OCI-M1 (cell line): ENCODE measurements around the gene AP3S2.
"Not testable (repeated sequence)": the region's sequence is repeated elsewhere in the genome, so short reads cannot be mapped to it uniquely, and the experiment has no call there.

Source experiments
- DNase-seq: peaks from one replicate; lab custom pipeline; 2025; lab: John Stamatoyannopoulos, UW

Gene AP3S2

GRCh38 chr15:89893696-89894447 lies at the start of gene AP3S2:
Gene AP3S2, minus strand, starts transcription at chr15:89893994. Its CDS starts 45 bp downstream, at chr15:89893949.
- peak; percentile 96 for DNase-seq

- DNase-seq = no peak
These were observed 46.1 kb upstream of the AP3S2 start for GRCh38 chr15:89939910-89940309.

GRCh38 chr15:89939377-89939776 lies 45.6 kb upstream of the AP3S2 start:
- not testable (repeated sequence) for DNase-seq

- peak; percentile 12 for DNase-seq
These were observed 43.9 kb upstream of the AP3S2 start for GRCh38 chr15:89937365-89938350.

- no peak for DNase-seq
These were observed 43.0 kb upstream of the AP3S2 start for GRCh38 chr15:89936786-89937265.

GRCh38 chr15:89936051-89936785 lies 42.4 kb upstream of the AP3S2 start:
- peak; percentile 11 for DNase-seq

- DNase-seq = no peak
These were observed 39.1 kb upstream of the AP3S2 start for GRCh38 chr15:89932880-89933279.

- no peak for DNase-seq
These were observed 34.6 kb upstream of the AP3S2 start for GRCh38 chr15:89928421-89928820.

- DNase-seq = no peak
These were observed 32.4 kb upstream of the AP3S2 start for GRCh38 chr15:89926158-89926557.

GRCh38 chr15:89917442-89918101 lies 23.8 kb upstream of the AP3S2 start:
- no peak for DNase-seq

GRCh38 chr15:89916660-89917059 lies 22.9 kb upstream of the AP3S2 start:
- DNase-seq = no peak

GRCh38 chr15:89912674-89913396 lies 19.0 kb upstream of the AP3S2 start, which contains the start of gene ARPIN:
Gene ARPIN, minus strand, starts transcription at chr15:89912952. Its CDS starts 117 bp downstream, at chr15:89912835.
- no peak for DNase-seq

- DNase-seq = no peak
These were observed 18.4 kb upstream of the AP3S2 start for GRCh38 chr15:89912145-89912673.

GRCh38 chr15:89910891-89911626 lies 17.3 kb upstream of the AP3S2 start:
- DNase-seq = no peak

GRCh38 chr15:89909611-89910010 lies 15.8 kb upstream of the AP3S2 start:
- DNase-seq = no peak

- DNase-seq = no peak
These were observed 14.4 kb upstream of the AP3S2 start for GRCh38 chr15:89908226-89908625.

- DNase-seq = no peak
These were observed 13.5 kb upstream of the AP3S2 start for GRCh38 chr15:89907289-89907688.

GRCh38 chr15:89905846-89906378 lies 12.1 kb upstream of the AP3S2 start:
- no peak for DNase-seq

- DNase-seq = no peak
These were observed 10.7 kb upstream of the AP3S2 start for GRCh38 chr15:89904519-89904918.

GRCh38 chr15:89903858-89904130 lies 10.0 kb upstream of the AP3S2 start:
- DNase-seq = no peak
